Iris pigment epithelial cell (primary cell): ENCODE data around the gene MAFG.

ENCODE experiments used
- DNase-seq: peaks from one replicate; pipeline ENCODE4 v3.0.0-alpha.2; 2011; ENCODE audit warnings: low read depth

The MAFG gene

GRCh38 chr17:81898029-81898866, 29.3 kb downstream of the MAFG start:
- peak; percentile 80 for DNase-seq

- no peak for DNase-seq
Observed at GRCh38 chr17:81895400-81895799, 32.1 kb downstream of the MAFG start.

DNA sequence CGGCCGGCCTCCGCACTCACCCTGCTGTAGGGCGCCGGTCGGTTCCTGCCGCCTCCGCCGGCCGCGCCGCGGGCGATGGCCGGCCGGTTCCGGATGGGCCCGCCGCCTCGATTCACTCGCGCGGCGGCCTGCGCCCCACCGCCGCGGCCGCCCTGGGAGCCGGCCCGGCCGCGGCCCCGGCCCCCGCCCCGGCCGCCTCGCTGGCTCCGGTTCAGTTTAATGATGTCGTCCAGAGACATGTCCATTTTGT, 36.3 kb downstream of the MAFG start:
- no peak for DNase-seq

DNA sequence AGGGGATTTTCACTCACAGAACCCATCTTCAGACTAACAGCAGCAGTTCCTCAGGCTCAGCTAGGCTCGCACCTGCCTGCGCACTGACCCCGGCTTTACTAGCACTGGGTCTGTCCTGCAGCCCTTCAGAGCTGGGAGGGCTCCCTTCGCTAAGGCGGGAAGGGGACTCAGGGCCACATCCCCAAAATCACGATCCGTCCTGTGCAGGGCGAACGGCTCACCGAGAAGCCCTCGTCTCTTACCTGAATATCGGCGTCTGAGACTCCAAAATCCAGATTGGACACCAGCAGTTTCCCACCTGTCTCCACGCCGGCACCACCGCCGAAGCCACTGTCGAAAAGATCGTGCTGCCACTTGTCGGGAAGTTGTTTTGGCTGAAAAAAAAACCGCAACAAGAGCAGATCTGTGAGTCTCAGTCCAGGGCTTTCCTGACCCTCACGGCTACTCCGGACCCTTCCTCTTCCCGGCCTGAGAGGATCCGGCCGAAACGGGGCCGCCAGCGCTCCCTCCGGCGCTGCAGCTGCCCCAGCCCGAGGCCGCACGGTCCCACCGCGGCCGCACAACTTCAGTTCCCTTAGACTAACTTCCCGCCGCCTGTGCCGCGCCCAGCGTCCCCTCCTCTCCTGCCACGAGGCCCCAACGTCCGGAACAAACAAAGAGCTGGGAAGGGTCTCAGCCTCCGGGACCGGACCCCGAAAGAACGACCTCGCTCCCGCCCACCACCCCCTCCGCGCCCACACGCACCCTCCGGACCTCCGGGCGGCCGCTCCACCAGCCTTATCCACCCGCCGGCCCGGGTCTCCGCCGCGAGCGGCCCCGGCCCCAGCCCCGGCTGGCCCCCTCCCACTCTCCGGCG, 36.9 kb downstream of the MAFG start:
- peak; percentile 10 for DNase-seq

DNA sequence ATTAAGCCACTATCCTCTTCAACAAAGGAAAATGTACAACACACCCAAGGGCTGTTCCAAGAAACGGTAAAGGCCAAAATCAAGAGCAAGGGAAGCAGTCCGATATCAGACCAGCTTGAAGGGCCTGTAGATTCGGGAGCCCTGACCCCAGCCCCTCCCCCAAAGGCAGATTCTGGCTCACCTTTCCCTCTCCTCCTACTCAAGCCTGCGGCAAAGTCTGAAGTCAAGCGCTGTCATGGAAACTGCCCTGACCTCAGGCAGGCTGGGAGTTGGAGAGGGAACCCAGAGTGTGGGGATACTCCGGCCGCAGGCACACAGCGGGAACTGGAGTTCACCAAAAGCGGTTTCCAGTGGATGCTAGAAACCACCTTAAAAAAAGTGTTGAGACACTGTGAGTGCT, 37.9 kb downstream of the MAFG start:
- no peak for DNase-seq

- DNase-seq: no peak
Observed at GRCh38 chr17:81888988-81889595, 38.4 kb downstream of the MAFG start.

- DNase-seq: no peak
Observed at GRCh38 chr17:81888105-81888987, 39.2 kb downstream of the MAFG start.

DNA sequence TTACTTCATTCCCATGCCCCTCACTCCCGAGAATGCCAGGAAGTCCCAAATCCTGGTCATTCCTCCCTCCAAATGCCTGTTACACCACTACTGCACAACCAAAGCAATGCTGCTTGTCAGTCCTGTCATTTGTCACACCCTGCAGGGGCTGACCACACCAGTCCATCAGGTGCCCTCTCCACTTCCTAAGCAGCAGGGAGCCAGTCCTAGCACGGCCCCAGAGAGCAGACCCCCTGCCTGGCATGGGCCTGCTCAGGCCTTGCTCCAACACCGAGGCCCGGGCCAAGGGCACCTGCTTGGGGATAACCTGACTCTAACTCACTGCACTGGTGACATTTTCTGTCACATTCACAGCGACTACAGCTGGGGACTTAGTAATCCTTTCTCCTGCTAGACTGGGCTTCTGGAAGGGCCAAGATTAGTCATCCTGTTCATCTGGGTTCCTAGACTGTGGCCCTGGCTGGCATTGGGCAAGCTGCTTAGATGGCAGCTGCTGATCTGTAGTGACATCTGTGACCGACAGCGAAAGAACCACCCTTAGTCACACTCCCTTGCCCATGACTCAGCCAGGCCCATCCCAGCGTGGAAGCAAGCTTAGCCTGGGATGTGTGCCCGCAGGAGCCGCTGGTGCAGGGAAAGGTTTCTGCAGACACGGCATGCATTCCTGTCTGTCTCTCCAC, 41.5 kb downstream of the MAFG start:
- peak; percentile 11 for DNase-seq

DNA sequence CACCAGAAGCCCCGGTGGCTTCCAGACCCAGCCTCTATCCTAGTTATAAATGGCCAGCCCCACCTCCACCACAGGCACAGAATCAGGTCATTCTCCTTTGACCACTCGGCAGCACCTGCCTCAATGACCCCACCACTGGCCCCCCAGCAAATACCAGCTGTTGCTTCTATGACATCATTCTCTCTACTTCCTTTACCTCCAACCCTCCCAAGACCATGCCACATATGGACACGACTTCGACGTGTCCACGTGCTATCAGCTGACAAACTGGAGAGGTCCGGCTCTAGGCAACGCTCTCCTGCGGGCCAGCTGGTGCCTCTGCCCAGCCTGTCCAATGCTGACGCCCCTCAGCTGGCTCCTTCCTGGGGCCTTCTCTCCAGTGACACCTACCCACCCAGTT, 42.1 kb downstream of the MAFG start:
- no peak for DNase-seq

DNA sequence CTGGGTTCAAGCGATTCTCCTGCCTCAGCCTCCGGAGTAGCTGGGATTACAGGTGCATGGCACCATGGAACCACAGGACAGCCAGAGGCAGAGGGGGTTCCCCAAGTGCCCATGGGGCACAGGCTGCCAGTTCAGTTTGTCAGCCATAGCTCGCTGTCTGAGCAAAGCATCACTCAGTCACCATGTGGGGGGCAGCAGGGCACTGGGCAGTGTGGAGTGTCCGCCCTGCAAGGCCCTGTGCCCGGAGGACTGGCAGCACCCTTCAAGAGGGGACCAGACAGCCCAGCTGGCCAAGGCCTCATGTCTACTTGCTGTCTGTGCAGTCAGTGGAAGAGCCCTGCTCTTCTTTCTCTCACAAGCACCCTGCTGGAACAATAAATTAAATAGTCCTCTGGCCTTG, 42.6 kb downstream of the MAFG start:
- no peak for DNase-seq

- DNase-seq: no peak
Observed at GRCh38 chr17:81884520-81884919, 43.0 kb downstream of the MAFG start.

DNA sequence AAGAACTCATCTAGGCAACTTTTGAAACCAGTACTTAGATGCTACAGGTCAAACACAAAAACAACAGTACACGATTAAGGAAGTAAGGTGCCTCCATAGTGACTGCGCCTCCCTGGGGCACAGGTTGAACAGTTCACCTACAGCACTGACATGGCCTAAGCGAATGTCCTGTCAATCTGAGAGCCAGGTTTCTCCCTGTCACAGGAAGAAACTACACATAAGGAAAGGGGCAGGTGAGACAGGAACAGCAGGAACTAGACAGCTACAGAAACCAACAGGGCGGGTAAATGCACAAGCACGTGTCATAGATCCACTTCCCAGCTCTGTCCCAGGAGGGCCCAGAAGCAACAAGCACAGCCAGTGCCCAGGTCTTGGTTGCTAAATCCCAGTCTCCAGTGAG, 48.4 kb downstream of the MAFG start:
- no peak for DNase-seq

GRCh38 chr17:81878294-81878693, 49.2 kb downstream of the MAFG start:
- peak; percentile 24 for DNase-seq

DNA sequence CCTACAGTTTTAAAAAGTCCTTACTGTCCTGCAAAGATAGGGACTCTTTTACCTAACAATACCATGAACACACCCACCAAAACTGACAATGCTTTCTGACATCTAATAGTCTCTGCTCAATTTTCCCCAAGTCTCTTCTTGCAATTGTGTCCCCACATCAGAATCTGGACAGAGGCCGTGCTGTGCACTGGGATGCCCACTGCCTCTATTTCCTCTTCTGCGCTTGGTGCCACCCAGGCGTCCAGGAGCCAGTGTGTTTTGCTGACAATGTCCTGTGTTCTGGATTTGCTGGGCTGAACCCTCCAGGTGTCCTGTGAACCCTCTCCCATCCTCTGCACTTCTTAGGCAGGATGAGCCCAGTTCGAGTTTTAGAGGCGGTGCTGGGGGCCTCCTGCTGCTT, 50.0 kb downstream of the MAFG start:
- DNase-seq: no peak

DNA sequence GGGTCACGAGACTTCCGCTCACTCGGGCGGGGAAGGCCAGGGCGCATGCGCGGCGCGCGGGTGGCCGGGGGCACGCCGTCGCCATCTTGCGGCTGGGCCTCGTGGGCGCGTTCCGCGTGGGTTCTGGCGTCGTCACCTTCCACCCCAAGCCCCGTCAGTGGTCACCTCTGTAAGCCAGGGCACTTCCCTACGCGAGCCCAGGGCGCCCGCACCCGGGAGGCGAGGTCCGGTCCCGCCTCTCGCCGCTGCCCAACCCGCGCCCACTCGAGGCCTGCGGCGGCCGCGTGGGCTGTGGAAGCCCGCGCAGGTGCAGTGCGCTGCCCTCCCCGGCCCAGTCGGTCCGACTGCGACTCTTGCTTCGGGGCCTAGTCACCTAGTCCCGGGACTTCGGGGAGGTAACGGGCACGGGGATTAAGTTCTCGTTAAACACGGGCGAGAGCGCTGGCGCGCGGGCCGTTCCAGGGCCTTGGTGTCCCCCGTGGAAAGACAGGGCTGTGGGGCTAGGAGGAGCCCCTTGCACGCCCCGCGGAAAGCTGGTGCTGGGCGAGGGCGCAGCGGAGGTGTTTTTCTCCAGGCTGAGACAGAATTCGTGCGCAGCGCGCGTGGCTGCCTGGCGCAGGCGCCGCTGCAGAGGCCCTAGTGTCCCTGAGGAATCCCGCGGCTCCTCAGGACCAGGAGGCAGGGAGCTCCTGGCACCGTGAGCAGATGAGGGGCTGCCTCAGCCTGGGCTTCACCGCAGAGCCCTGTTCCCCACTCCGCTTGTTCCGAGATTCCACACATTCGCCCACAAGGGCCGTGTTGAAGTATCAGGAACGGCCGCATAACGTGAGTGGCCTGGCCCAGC, 55.9 kb downstream of the MAFG start:
- DNase-seq: peak; percentile 76

GRCh38 chr17:81870981-81871386, 56.6 kb downstream of the MAFG start, which contains the start of gene ARHGDIA:
Gene ARHGDIA, minus strand, starts transcription at chr17:81871337. Its CDS starts 1,407 bp downstream, at chr17:81869930.
- DNase-seq: no peak

- DNase-seq: peak; percentile 74
Observed at GRCh38 chr17:81870131-81870980, 57.2 kb downstream of the MAFG start.

DNA sequence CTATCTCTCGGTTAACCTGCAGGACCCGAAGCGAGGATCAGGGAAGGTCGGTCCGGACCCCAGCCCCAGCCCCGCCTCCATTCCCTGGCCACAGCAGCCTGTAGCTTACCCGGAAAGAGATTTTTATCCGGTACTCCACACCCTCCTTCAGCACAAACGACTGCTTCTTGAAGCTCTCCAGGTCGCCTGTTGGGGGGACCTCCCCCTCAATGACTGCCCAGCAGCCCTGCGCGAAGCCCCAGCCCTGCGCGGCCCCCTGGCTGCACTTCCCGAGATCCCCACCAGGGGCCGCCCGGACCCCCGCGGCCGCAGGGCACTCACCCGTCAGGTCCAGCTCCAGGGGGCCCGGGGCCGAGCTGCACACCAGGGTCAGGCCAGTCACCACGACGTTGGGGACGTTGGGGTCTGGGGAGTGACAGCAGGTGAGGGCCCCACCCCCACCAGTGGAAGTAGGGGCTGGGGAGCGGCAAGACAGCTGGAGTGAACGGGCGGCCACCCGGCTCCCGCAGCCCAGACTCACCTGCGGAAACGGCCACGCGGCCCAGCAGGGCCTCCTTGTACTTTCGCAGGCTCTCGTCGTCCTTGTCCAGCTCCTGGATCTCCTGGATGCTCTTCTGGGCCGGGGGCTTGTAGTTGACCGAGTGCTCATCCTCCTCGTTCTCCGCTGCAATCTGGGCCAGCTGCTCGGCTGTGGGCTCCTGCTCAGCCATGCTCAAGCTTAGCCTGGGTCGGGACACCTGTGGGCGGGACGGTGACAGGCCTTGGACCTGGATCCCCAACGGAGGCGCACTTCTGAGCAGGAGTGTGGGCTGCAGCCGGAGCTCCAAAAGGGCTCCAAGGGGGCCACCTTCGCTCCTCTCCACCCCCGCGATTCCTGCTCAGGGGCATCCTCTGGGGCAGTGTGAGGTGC, 58.1 kb downstream of the MAFG start:
- peak; percentile 23 for DNase-seq
